Stimulated activated naive CD4-positive, alpha-beta T cell (primary cell): ENCODE data around the gene UBN1.
"Not testable (repeated sequence)": the region's sequence is repeated elsewhere in the genome, so short reads cannot be mapped to it uniquely, and the experiment has no call there.

Experiments used
- DNase-seq, 6 experiments: peaks; one replicate each; lab custom pipeline; 2025; lab: John Stamatoyannopoulos, UW

Gene UBN1

GRCh38 chr16:4884972-4885874, 37.9 kb downstream of the UBN1 start:
- no peak for DNase-seq

GRCh38 chr16:4886151-4886550, 38.9 kb downstream of the UBN1 start:
- no peak for DNase-seq

DNA sequence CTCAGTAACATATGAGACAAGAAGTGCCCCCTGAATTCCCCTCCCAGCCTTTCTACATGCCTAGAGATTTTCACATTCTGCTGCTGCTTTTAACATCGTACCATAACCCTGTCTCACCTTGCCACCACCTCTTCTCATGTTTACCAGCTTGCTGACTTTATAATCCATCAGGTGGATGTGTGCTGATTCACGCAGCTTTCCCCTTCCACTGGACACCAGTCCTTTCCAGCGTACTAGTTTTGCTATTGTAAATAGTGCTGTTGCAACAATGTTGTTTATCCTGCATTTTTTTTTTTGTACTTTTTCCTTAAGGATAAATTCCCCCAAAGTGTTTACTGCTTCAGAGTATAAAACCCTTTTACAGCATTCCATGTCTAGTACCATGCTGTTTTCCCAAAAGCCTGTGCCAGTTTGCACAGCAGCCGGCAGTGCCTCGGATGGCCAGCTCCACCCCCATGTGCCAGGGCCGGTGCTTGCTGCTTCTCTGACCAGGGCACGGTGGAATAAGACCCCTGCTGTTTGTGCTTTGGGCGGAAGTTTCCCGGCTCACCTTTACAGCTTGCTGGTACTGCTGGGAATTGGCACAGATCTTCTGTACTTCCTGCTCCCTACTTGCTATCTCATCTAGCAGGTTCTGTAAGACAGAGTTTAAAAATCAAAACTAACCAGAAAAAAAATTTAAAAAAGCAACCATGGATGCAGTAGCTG, 41.3 kb downstream of the UBN1 start:
- DNase-seq = no peak

DNA sequence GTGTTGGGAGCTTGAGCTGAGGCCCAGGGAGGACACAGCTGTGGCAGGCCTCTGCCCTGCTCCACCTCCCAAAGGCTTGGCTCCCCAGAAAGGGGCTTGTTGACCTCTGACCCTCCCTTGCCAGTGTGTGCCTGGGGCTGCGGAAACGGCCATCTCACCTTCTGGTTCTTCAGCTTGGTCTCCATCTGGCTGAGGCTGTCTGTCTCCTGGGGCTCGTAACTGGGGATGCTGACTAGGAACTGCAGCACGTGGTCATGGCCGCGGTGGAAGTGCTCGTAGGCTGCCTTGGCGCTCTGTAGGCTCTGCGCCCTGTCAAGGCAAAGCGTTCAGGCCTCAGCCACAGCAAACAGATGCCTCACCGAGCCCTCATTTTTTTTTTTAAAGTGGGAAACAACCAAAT, 42.7 kb downstream of the UBN1 start:
- DNase-seq = no peak

- DNase-seq = no peak
Measured at GRCh38 chr16:4890686-4891085, 43.4 kb downstream of the UBN1 start.

DNA sequence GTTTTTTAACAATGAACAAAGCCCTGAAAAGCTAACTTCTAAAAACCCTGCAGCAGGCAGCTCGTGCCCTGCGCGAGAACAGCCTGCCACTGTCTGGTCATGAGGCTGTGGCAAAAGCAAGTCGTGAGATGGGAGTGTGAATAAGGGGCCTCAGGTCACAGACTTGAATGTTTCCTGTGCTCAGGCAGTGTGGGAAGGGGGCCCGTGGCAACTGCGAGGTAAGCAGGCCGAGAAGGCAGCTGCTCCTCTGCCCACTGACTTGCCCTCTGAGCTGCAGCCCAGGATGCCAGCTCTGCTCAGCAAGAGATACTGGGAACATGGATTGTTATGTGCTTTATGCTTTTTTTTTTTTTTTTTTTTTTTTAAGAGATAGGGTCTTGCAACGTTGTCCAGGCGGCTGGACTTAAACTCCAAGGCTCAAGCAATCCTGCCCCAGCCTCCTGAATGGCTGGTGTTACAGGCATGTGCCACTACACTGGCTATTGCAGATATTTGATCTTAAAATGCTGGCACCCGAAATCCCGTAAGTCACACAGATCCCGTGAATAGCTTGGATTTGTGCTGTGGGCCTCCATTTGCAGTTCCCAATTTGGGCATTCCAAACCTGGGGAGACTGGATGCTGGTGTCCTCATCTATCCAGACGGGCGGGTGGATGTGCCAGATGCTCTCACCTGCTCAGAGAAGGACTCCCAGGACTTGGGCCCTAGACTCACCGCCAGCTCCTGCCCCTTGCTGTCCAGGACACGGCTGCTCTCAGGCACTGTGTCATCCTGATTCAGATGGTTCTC, 44.0 kb downstream of the UBN1 start:
- DNase-seq = no peak

DNA sequence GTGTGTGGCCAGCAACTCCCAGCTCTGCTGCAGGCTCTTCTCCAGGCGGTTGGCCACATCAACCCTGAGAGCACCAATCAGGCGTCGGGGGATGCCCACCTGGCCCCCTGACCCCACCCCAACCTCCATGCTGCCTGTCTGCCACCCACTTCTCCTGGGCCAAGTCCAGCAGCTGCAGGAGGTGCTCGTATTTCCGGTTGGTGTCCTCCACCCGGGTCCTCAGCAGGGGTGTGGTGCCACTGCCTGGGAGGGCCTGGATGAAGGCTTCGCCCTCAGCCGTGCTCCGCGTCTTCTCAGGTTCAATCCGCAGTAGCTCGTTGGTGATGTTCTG, 44.6 kb downstream of the UBN1 start:
- no peak for DNase-seq

GRCh38 chr16:4892361-4893102, 45.3 kb downstream of the UBN1 start:
- no peak for DNase-seq

GRCh38 chr16:4893103-4893862, 46.0 kb downstream of the UBN1 start:
- DNase-seq = no peak

- DNase-seq = no peak
Measured at GRCh38 chr16:4894276-4895150, 47.2 kb downstream of the UBN1 start.

GRCh38 chr16:4895366-4895765, 48.1 kb downstream of the UBN1 start:
- DNase-seq = no peak

- DNase-seq = not testable (repeated sequence)
Measured at GRCh38 chr16:4896761-4897160, 49.5 kb downstream of the UBN1 start.

- DNase-seq = no peak
Measured at GRCh38 chr16:4897328-4897727, 50.0 kb downstream of the UBN1 start.

DNA sequence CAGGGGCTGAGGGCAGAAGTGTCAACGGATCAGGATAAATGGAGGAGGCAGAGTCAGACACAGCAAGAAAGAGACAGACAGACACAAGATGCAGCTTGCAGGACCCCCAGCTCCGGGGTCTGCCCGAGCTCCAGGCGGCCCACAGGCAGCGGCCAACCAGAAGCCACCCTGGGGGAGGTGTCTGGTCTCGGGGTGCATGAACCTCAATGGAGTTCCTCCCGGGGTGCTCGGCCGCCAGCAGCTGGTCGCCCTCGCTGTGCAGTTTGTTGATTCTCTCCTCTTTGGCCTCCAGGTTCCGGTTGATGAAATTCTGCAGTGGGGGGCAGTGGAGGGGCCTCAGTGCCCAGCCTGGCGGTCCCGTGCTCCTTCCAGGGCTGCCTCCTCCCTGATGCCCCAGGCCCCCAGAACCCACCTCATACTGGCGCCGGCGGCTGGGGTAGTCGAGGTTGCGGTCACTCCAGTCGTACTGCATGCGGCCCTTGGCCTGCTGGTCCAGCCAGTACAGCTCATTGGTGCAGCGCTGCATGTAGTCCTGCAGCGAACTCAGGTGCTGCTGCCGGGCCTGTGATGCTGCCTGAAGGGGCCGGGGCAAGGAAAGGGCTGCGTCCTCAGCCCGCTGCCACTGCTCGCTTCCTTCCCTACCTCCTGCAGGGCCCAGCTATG, 51.7 kb downstream of the UBN1 start:
- no peak for DNase-seq

- DNase-seq = no peak
Measured at GRCh38 chr16:4899474-4899846, 52.2 kb downstream of the UBN1 start.

DNA sequence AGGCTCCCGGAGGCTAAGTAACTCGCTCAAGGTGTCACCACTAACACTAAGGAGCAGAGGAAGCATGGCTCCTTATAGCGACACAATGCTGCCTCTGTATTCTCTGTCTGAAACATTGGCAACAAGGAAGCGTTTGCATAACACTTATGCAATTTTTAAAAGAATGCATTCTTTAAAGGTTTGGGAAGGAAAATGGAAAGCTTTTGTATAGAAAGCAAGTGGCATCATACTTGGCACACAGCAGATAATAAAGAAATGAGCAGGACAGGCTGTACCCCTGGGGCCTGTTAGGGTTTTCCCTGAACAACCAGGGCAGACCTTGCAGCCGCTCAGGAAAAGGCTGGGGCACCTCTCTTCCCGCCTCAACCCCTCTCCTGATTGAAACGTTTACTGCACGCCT, 52.8 kb downstream of the UBN1 start:
- DNase-seq = no peak

- DNase-seq = no peak
Measured at GRCh38 chr16:4900750-4901149, 53.5 kb downstream of the UBN1 start.

DNA sequence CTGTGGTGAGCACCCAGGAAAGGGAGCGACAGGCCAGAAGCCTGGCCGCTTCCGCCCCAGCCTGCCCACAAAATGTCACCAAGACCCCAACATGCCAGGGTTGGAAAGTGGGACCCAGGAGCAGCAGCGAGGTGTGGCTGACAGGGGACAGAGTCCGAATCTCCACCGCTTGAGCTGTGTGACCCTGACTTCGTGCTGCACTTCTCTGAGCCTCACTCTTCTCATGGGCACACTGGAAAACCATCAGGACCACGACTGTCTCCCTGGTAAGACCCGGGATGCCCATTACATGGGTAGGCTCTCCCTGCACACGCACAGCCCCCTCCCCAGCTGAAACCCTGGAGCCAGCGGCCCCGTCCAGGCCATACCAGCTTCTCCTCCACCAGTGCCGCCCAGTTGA, 54.8 kb downstream of the UBN1 start:
- DNase-seq = no peak

DNA sequence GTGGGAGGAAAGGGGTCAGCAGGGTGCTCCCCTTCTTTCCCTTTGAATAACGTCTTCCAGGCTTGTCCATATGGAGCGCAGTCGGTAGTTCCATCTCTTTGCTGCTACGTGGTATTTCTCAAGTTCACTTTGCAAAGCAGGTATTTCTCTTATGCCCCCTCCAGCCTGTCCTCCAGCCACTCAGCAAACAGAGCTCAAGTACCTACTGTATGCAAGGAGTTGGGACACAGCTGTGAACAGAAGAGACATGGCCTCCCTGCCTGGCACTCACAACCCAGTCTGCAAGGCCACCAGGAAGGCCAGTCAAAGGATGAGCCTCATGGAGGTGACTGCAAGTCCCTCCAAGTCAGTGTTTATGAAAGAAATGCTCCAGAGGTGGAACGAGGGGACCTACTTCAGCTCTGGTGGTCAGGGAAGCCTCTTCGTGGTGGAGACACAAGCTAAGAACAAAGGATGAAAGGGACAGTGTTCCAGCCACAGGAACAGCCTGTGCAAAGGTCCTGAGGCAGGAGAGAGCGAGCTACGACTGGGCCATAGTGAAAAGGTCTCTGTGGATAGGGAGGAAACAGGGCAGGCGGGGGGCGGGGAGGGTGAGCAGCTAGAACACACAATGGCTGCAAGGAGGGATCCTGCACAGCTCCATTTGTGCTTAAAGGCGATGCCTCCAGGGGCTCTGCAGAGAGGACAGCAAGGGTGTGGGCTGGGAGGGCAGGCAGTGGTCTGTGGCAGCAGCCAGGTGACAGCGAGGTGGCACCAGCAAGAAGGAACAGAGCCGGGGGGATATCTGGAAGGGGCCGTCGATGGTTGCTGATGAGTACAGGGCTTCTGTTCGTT, 57.0 kb downstream of the UBN1 start:
- no peak for DNase-seq
